Heart right ventricle (tissue), 16 donors: Measurements from ENCODE around the gene AGAP1. TPM values are rescaled to one million over a fixed set of nuclear protein-coding genes. Genes with fewer than 3 reads are reported as not detected.

Experiments
- ATAC-seq, 8 donors: fragments of 200-7000 bp; cut with Tn5 transposase; one replicate each; pipeline ENCODE4 v1.9.1; 2020; ENCODE audit warnings: mild to moderate bottlenecking in 8 of 8, moderate library complexity in 8 of 8, moderate number of reproducible peaks in 1 of 8
- DNase-seq, 2 donors: peaks; one replicate each; pipeline ENCODE4 v3.0.0-alpha.2; 2020
- H3K27ac ChIP-seq, 10 donors: fragments of 200-600 bp; sonication (generic) in 2 of 10; one replicate each; pipeline versions ENCODE4 v1.5.0 to v1.8.0; 2020 to 2022; ENCODE audit warnings: mild to moderate bottlenecking in 3 of 10
- H3K27me3 ChIP-seq, 7 donors: fragments of 200-600 bp; one replicate each; pipeline ENCODE4 v1.8.0; 2021 to 2022; ENCODE audit warnings: mild to moderate bottlenecking in 2 of 7
- H3K36me3 ChIP-seq, 9 donors: fragments of 200-600 bp; sonication (generic) in 1 of 9; one replicate each; pipeline versions ENCODE4 v1.5.0 to v1.8.0; 2020 to 2022; ENCODE audit warnings: mild to moderate bottlenecking in 2 of 9
- H3K4me1 ChIP-seq, 9 donors: fragments of 200-600 bp; sonication (generic) in 1 of 9; one replicate each; pipeline versions ENCODE4 v1.5.0 to v1.8.0; 2020 to 2022; ENCODE audit warnings: mild to moderate bottlenecking in 4 of 9
- H3K4me3 ChIP-seq, 10 donors: fragments of 200-600 bp; sonication (generic) in 2 of 10; one replicate each; pipeline versions ENCODE4 v1.5.0 to v1.8.0; 2020 to 2022; ENCODE audit warnings: mild to moderate bottlenecking in 7 of 10, moderate library complexity in 2 of 10
- H3K9me3 ChIP-seq, 11 donors: fragments of 200-600 bp in 10 of 11; sonication (generic) in 2 of 11; one replicate each; pipeline versions ENCODE4 v1.5.0 to v1.8.0; 2013 to 2022; ENCODE audit warnings: mild to moderate bottlenecking in 2 of 11, control low read depth in 1 of 11, moderate library complexity in 1 of 11
- CTCF ChIP-seq, 9 donors: fragments of 200-600 bp; sonication (generic) in 2 of 9; IDR thresholded peaks; one replicate each; pipeline versions ENCODE4 v1.5.0 to v1.8.0; 2021 to 2022; ENCODE audit warnings: antibody characterized with exemption in 9 of 9, mild to moderate bottlenecking in 5 of 9, moderate library complexity in 1 of 9
- WGBS, 2 donors: extraction: QIAGEN DNeasy Blood & Tissue Kit; methylation state at CpG; one replicate each; pipeline ENCODE4 v1.1.7; 2013; ENCODE audit warnings: inconsistent platforms in 1 of 2; 5-methylcytosine and 5-hydroxymethylcytosine counted together
- intact Hi-C, 10 donors: fragments of 100-400 bp; cut with DNase I; formaldehyde crosslinking; loops; one replicate each; pipeline versions ENCODE4 v1.11.1 to v1.14.2; 2022
- polyA plus RNA-seq, 2 donors: library from polyadenylated mRNA; stranded (reverse); fragments of 200-250 nt; gene quantifications; one replicate each; pipeline ENCODE4 v1.2.3, GENCODE V29; 2013
- total RNA-seq, 10 donors: library from RNA; stranded (reverse); fragmentation: NEBNext Ultra II Directional in 3 of 10; extraction: Animal tissue kit (Norgen Biotek cat#: 25700) in 3 of 10; gene quantifications; one replicate each; pipeline versions ENCODE4 v1.2.1 to v1.2.4, GENCODE V29; 2021 to 2023
- donor health status: Arrhythmogenic right ventricular cardiomyopathy.
- donor health status: ischemic (EF 13 %, LVEDD 7.1; RV severe dilation, severe dysfunction).
- donor health status: healthy with polysubstance abuse.
- donor health status: DM: no; HTN: yes; CAD: no.
- donor health status: DM: no; HTN: no; CAD: no.
- donor health status: ischemic (EF 25% LVEDD 6.9; RV normal size, moderate dysfunction).
- donor health status: ischemic (EF 25% LVEDD 5.7; RV mildly dilated, moderate dysfunction).
- donor health status: healthy.
- donor health status: DM: yes; HTN: yes; CAD: no.
- donor health status: Ischemic cardiomyopathy.
- donor health status: ischemic (EF 35%, LVEDD 5.7; RV mildly dilated, moderate dysfunction).
- donor health status: nonischemic (EF 11% LVEDD 7.7; RV severe dilation, severe dysfunction).
- donor health status: DM: yes; HTN: yes; CAD: no.
- donor health status: PGD.
- donor health status: ischemic (EF 29% LVEDD 5.4; RV normal size, mild dysfunction).
- donor health status: nonischemic (EF 23%, LVEDD 6.1; RV moderate dilation, normal function).

The AGAP1 gene
- total and polyA plus RNA-seq, 12 donors, result 3.5 to 29.2 (median 19.4) TPM

GRCh38 chr2:235588750-235589149 is 94.9 kb downstream of the AGAP1 start:
- H3K4me1 ChIP-seq, result peaks cover 0 to 18% (median 2%) of the 10 kb centered on the region in 9 donors
- ATAC-seq, result peak in 5 of 8 donors; percentile 26 to 48 (median 34)

GRCh38 chr2:235591231-235591730 is 97.4 kb downstream of the AGAP1 start:
- intact Hi-C loops, result loop anchor here in 7 of 10 donors (5.0 to 10.0 kb wide), 7 partner anchors 89 to 454 kb away; partner anchors contain the start of gene AGAP1 (in 1 of the 7)
- DNase-seq, result no peak

More at GRCh38 chr2:235588750-235589149, 94.9 kb downstream of the AGAP1 start:
- intact Hi-C loops, result loop anchor here in 2 of 10 donors (10.0 kb wide), 2 partner anchors 84 to 164 kb away; no protein-coding TSS in a partner anchor
- DNase-seq, result no peak
- H3K4me3 ChIP-seq, result no peak overlapping the region
- WGBS, 2 donors, result 28% methylated on average over 9 of the region's 9 CpGs
- TF ChIP-seq CTCF (IDR thresholded peaks at IDR 0.05), result no peak
- no peaks in the 10 kb centered on the region for H3K36me3 ChIP-seq
- peak overlapping the region in 2 of 10 donors; percentile 6 to 22 for H3K27ac ChIP-seq
- H3K27me3 ChIP-seq, result no peaks in the 10 kb centered on the region
- H3K9me3 ChIP-seq, result no peaks in the 10 kb centered on the region

GRCh38 chr2:235591921-235592320 is 98.1 kb downstream of the AGAP1 start:
- no peak for DNase-seq
- H3K4me3 ChIP-seq, result no peak overlapping the region
- no peak for ATAC-seq
- H3K27me3 ChIP-seq, result no peaks in the 10 kb centered on the region
- H3K9me3 ChIP-seq, result no peaks in the 10 kb centered on the region
- WGBS, 2 donors, result 86 to 91% methylated on average over 5 of the region's 5 CpGs
- TF ChIP-seq CTCF (IDR thresholded peaks at IDR 0.05), result no peak
- intact Hi-C loops, result loop anchor here in 7 of 10 donors (2.0 to 10.0 kb wide), 8 partner anchors 45 to 455 kb away; partner anchors contain the start of gene AGAP1 (in 1 of the 7)
- no peaks in the 10 kb centered on the region for H3K36me3 ChIP-seq
- H3K27ac ChIP-seq, result no peak overlapping the region
- H3K4me1 ChIP-seq, result peaks cover 0 to 24% (median 10%) of the 10 kb centered on the region in 9 donors

More at GRCh38 chr2:235591231-235591730, 97.4 kb downstream of the AGAP1 start:
- Histone ChIP-seq H3K9me3 (no peaks in the 10 kb centered on the region), H3K36me3 (no peaks in the 10 kb centered on the region), H3K4me1 (peaks cover 0 to 24% (median 10%) of the 10 kb centered on the region in 9 donors), H3K4me3 (no peak overlapping the region), H3K27me3 (no peaks in the 10 kb centered on the region), H3K27ac (no peak overlapping the region)
- 95% methylated on average over 14 of the region's 14 CpGs for WGBS, 2 donors
- ATAC-seq, result no peak
- no peak for TF ChIP-seq CTCF (IDR thresholded peaks at IDR 0.05)

- H3K27me3 ChIP-seq, result no peaks in the 10 kb centered on the region
- H3K4me1 ChIP-seq, result peaks cover 0 to 24% (median 10%) of the 10 kb centered on the region in 9 donors
- no peak overlapping the region for H3K4me3 ChIP-seq
- intact Hi-C loops, result loop anchor here in 7 of 10 donors (2.0 to 10.0 kb wide), 8 partner anchors 44 to 455 kb away; partner anchors contain the start of gene AGAP1 (in 1 of the 7)
- DNase-seq, result no peak
- no peaks in the 10 kb centered on the region for H3K9me3 ChIP-seq
- no peak for ATAC-seq
- H3K36me3 ChIP-seq, result no peaks in the 10 kb centered on the region
- TF ChIP-seq CTCF (IDR thresholded peaks at IDR 0.05), result no peak
- H3K27ac ChIP-seq, result no peak overlapping the region
- WGBS, 2 donors, result 89 to 90% methylated on average over 11 of the region's 11 CpGs
Observed at GRCh38 chr2:235592430-235592829, 98.6 kb downstream of the AGAP1 start.
